Measurements from ENCODE around the gene NIPBL.
"Not testable (repeated sequence)": the region's sequence is repeated elsewhere in the genome, so short reads cannot be mapped to it uniquely, and the experiment has no call there.

The NIPBL gene

DNA sequence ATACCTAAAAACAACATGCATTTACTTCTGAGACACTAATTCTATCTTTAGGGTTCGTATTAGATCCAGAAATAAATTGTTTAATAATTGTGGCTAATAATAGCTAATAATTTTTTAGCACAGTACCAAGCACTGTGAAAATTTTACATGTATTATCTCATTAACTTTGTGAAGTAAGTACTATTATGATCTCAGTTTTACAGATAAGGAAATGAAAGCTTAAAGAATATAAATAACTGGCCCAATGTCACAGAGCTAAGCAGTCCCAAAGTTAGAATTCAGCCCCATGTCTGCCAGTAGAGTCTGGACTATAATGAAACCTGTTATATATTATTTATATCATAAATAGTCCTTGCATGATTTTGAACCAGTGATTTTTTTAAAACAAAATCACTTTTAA lies 163.3 kb downstream of the NIPBL start:
- DNase-seq, result no peak

DNA sequence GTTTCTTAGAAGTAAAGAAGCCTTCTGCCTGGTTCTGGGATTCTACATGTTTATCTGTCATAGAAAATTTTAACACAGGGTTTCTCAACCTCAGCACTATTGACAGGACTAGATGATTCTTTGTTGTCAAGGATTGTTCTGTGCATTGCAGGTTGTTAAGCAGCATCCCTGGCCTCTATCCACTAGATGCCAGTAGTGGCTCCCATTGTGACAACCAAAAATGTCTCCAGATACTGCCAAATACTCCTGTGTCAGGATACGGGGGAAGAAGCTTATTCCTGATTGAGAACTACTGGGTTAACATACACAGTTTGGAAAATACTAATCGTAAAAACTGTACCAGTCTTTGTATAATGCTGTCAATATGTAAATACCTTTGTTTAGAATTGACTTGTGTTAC lies 167.1 kb downstream of the NIPBL start:
- DNase-seq, result no peak

DNA sequence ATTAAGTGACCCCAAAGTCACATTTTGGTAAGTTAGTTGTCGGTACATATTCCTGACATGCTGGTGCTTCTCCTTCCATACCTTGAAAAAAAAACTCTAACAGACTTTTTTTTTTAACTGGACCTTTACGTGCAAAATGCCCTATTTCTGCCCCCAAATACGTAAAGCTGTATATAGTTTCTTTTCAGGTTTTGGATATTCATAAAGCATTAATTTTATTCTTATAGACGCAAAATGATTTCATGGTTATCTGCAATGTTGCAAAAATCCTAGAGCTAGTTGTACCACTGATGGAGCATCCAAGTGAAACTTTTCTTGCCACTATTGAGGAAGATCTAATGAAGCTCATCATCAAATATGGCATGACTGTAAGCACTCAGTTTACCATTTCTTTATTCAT lies 167.6 kb downstream of the NIPBL start:
- DNase-seq, result no peak

DNA sequence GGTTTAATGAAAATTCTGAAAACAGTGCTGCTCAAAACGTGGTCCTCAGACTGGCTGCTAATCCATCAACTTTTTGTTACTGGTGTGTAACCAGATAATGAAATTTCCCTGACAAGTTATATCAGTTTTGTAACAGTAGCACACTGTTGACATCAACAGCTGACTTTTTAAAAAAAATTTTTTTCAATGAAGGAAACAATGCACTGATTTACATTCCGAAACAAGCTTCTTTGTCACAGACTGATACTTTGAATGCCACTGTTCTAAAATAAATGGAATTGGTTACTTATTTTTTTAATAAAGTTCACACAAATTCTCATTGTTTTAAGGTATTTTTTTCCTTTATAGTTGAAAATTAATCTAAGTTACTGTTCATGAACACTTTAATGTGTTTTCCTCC lies 169.1 kb downstream of the NIPBL start:
- DNase-seq, result no peak

DNA sequence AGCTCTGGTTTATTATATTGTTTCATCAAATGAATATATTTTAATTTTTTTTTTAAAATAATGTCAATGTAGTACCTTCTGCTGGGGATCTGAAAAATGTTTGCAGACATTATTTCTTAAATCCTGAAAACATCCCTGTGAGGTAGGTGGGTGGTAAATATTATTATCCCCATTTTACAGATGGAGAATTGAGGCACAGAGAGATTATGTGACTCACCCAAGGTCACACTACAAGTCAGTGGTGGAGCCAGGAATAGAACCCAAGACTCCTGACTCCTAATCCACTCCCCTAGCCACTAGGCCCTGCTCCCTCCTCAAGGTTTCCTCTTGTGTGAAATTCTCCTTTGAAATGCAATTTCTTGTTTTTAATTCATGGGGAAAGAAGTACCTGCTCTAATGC lies 171.4 kb downstream of the NIPBL start:
- no peak for DNase-seq

DNA sequence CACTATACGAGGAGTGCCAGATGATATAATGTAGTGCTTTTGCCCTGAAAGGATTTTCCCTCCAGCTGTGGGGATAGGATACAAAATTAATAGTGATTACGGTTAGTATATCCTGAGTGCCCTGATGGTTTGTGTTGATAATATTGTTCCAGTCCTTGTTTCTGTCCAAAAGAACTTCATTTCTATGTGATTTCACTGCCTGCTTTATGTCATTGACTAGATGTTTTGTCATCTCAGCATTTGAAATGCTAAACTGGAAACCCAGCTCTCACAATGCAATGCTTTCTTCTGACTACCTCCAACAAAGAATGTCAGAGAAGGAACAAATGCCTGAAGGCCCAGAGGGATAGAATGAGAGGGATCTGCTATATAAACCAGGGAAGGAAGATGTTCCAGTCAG lies 177.8 kb downstream of the NIPBL start:
- no peak for DNase-seq

DNA sequence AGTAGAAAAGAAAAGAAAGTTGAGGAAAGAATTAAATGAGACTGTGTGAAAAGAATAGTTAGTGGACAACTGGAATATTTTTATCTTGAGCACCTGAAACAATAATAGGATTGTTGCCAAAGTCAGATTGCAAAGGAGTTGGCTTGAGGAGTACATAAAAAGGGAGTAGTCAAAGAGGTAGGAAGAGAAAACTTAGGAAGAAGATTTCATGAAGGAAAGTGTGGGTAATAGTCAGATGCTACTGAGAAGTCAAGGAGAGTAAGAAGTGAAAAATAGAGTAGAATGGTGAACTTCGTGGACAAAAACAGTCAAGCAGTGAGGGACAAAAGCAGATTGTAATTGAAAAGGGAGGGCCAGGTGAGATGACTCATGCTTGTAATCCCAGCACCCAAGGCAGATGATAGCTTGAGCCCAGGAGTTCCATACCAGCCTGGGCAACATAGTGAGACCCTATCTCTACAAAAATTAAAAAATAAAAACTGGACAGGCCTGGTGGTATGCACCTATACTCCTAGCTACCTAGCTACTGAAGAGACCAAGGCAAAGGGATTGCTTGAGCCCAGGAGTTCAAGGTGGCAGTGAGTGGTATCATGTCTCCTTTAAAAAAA lies 178.9 kb downstream of the NIPBL start:
- DNase-seq, result no peak

DNA sequence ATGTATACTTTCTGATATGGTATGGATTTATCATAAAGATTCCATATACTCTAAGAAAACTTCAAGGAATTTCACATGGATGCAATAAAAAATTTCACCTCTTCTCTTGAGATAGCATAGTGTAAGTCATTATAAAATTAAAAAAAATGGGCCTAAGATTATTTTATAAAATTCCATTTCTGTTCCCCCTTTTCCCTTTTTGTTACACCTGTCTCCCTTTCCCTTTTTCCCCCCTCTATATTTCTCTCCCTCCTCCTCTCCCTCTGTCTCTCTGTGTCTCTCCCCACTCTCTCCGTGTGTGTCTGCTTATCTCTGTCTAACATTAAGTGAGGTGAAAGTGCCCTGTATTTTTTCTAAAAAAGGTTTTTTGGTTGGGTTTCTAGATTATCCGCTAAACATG lies 180.2 kb downstream of the NIPBL start:
- no peak for DNase-seq

DNA sequence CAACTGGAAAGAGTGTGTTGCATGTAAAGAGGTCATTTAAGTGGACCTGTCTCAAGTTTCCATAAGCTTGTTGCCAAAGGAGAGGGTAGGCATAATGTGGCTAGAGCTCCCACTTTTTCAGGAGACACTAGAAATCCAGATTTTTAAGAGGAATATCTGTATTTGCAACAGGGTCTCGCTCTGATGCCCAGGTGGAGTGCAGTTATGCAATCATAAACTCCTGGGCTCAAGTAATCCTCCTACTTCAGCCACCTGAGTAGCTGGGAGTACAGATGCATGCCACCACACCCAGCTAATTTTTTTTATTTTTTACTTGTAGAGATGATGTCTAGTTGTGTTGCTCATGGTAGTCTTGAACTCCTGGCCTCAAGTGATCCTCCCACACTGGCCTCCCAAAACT lies 183.5 kb downstream of the NIPBL start:
- DNase-seq, result no peak

DNA sequence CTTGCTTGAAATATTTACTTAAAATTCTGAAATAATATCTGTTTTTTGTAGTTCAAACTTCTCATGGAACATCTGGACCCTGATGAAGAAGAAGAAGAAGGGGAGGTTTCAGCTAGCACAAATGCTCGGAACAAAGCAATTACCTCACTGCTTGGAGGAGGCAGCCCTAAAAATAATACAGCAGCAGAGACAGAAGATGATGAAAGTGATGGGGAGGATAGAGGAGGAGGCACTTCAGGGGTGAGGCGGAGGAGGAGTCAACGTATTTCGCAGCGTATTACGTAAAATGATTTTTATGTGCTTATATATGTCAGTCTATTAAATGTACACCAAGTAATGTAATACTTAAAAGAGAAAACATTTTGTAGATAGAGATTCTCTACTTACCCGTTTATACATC lies 187.2 kb downstream of the NIPBL start:
- no peak for DNase-seq

DNA sequence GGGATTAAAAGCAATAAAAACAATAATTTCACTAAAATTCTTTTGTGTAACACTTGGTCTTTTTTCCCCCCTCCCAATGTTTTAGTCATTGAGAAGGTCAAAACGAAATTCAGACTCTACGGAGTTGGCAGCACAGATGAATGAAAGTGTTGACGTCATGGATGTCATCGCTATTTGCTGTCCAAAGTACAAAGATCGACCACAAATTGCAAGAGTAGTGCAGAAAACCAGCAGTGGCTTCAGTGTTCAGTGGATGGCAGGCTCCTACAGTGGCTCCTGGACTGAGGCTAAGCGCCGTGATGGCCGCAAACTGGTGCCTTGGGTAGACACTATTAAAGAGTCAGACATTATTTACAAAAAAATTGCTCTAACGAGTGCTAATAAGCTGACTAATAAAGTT lies 187.9 kb downstream of the NIPBL start:
- no peak for DNase-seq

DNA sequence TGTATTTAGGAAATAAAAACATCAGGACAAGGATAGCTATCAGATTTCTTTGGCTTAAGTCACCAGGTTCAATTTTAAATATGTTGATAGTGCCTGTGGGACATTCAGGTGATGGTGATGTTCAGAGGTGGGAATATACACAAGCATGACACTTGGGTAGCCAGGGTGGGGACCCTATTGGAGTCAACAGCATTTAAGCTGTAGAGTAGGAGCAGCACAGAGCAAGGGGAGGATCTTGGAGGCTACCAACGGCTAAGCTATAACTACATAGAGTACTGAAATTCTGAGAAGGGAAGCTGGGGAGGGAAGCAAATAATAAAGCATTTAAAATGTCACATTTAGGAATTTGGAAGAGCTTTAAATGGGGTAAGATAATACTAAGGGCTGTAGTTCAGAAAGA lies 194.9 kb downstream of the NIPBL start:
- DNase-seq, result no peak

DNA sequence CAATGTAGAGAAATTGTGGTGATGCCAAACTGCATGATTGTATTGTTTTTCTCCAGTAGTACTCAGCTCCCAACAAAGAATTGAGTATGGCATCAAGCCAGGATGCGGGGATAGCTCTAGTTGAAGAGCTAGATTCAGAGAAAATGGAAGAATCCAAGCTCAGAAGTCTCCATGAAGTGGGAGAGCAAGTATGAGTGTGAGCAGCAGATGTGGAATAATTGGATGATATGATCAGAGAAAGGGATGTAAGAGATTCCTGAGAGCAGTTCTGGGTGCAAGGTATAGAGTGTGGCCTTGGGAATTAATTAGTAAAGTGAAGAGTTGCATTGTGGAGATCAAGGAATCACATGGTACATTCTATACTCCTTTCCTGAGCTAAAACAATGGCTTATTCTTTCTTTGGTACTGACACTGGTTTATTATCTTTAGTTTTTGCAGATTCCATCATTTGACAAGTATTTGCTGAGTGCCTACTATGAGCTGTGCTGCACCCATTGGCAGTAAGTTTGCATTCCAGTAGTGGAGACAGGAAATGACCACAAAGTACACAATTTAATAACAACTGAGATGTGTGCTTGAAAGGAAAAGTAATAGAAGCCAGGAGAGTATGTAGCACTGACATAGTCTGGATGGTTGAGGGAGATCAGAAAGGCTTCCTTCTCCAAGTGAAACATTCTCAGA lies 195.5 kb downstream of the NIPBL start:
- DNase-seq, result peak; percentile 81

DNA sequence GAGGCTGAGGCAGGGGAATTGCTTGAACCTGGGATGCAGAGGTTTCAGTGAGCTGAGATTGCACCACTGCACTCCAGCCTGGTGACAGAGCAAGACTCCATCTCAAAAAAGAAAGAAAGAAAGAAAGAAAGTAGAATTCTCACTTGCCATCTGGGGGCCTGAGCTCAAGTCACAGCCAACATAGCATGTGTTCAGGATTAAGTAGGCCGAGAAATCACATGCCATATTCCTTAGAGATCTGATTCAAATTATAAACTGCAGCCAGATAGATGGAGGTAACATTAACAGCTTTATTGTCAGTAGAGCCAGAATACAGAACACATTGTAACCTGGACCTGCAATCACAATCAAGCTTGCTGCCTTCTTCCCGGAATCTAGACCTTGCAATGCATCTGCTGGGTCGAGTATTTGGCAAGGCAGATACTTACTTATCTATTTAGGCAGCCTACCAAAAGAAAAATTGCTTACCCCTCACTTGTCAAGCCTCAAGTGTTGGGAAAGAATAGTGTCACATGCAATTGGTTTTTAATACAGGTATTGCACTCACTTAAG lies 198.9 kb downstream of the NIPBL start:
- no peak for DNase-seq

DNA sequence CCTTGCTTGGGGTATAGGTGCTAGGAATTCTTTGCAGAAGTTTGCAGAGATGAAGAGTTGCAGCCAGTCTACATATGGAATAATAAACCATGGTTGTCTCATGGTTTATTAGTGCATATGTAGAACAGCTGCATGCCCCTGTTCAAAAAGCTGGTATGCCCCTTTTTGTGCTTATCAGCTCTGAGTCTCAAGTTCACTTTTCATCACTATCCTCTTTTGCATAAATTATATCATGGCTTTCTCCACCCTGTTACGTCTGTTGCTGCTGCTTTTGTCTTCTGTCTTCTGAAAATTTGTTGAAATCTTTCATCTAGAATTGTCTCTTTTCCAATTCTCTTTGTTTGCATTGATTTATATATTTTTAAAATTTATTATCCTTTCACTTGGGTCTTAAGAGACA lies 200.6 kb downstream of the NIPBL start:
- no peak for DNase-seq

DNA sequence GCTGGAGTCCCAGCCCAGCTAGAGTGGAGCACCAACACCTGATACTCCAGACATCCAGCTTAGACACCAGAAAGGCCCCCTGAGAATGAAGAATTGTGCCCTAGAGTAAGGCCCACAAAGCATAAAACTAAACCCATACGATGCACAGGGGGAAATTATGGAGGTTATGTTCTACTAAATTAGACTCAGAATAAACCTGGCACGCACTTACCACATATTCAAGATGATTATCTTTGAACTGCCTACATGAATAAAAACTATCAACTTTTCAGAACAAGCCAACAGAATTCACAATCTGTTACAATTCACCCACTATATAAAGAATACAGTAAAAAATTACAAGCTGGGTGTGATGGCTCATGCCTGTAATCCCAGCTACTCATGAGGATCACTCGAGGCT lies 204.1 kb downstream of the NIPBL start:
- no peak for DNase-seq

DNA sequence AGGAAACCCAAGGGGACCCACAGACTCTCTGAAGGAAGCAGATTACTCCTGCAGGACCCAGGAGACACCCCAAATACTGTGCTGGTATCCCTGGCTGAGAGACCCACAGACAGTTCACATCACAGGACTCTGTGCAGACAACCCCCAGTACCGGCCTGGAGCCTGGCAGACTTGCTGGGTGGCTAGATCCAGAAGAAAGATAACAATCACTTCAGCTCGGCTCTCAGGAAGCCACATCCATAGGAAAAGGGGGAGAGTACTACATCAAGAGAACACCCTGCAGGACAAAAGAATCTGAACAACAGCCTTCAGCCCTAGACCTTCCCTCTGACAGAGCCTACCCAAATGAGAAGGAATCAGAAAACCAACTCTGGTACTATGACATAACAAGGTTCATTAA lies 206.4 kb downstream of the NIPBL start:
- DNase-seq, result not testable (repeated sequence)

DNA sequence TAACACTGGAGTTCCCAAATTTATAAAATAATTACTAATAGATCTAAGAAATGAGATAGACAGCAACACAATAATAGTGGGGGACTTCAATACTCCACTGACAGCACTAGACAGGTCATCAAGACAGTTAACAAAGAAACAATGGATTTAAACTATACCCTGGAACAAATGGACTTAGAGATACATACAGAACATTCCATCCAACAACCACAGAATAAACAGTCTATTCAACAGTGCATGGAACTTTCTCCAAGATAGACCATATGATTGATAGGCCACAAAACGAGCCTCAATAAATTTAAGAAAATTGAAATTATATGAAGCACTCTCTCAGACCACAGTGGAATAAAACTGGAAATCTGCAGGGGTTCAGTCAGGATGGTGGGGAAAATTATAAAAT lies 209.5 kb downstream of the NIPBL start:
- not testable (repeated sequence) for DNase-seq

DNA sequence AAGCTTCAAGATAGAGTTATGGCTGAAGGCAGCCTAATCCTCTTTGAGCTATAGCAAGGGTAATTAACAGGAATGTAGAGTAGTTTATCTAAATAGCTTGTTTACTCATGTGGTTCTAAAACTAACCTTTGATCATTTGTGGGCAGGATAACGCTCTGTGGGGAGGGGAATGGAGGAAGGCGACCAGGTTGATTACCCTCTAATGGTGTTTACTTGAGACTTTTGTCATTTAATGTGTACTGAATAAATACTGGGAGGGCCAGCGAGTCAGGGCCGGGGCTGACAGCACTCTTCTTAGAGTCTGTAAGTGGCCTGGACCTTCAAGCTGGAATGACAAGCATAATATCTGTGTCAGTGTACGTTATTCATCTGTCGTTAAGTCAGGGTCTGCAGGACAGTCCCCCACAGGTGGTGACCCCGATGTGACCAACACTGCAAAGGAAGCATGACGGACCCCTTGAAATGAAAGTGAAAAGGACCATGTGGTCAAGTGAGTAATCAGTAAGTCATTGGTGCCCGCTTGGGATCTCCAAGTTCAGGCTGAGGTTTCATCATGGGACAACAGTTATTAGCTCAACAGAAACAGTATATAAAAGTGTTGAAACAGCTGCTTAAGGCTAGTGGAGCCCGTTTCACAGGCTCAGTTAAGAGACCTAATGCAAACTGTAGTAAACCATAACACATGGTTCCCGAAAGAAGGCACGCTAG lies 210.1 kb downstream of the NIPBL start:
- DNase-seq, result peak; percentile 60

DNA sequence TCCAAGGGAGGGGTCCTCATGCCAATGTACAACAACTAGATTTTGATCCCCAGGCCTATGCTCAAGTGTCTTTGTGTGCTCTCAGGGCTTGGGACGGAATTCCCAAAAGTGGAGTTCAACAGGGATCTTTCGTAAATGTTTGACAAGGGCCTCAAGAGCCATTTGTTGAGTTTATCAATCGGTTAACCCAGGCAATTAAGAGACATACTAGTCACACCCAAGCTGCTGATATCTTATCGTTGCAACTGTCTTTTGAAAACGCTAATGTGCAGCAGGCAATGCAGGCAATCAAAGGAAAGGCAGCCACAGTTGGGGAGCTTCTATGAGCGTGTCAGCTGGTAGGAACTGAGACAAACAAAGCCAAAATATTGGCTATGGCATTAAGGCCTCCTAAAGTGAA lies 211.4 kb downstream of the NIPBL start:
- DNase-seq, result no peak

DNA sequence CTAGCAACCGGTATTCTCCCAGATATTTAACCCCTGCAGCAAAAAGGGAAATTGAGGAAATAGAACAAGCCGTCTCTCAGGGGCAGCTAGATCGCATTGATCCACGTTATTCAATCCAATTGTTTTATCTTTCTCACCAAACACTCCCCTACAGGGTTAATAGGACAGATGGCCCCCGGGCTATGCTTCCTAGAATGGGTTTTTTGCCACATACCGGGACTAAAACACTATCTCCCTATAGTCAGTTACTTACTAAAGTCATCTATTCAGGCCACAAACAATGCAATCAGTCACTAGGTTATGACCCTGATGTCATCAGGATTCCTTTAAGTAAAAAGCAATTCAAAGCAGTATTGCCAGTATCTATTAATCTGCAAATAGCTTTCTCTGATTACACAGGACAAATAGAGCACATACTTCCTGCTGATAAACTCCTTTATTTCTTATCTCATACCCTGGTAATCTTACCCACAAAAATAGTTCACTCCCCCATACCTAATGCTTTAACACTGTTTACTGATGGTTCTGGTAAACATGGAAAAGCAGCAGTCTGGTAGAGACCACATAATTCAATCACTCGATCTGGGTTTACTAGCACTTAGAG lies 213.7 kb downstream of the NIPBL start:
- no peak for DNase-seq

DNA sequence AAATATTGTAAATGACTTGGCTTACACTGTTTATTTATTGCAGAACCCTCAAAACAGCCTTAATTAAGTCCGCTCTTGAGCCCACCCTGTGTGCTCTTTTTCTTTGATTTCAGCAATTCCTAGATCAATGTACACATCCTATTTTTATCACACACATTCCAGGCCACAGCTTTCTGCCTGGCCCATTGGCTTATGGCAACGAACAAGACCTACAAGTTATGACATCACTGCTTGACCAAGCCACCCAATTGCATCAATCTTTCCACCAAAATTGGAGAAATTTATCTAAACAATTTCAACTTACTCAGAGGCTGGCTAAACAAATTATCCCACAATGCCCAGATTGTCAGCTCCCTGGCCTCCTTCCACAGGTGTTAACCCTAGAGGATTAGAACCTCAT lies 214.2 kb downstream of the NIPBL start:
- no peak for DNase-seq

DNA sequence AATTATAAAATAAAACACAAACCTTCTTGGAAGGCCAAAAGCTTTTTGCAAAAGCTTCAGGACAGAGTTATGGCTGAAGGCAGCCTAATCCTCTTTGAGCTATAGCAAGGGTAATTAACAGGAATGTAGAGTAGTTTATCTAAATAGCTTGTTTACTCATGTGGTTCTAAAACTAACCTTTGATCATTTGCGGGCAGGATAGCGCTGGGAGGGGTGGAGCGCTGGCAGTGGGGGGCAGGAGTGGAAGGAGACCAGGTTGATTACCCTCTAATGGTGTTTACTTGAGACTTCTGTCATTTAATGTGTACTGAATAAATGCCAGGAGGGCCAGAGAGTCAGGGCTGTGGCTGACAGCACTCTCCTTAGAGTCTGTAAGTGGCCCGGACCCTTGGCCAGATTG lies 217.2 kb downstream of the NIPBL start:
- DNase-seq, result not testable (repeated sequence)

DNA sequence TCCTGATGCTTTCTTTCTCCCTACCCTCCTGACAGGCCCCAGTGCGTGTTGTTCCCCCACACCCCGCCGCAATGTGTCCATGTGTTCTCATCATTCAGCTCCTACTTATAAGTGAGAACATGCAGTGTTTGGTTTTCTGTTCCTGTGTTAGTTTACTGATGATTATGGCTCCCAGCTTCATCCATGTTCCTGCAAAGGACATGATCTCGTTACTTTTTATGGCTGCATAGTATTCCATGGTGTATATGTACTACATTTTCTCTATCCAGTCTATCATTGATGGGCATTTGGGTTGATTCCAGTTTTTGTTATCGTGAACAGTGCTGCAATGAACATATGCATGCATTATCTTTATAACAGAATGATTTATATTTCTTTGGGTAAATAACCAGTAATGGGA lies 222.7 kb downstream of the NIPBL start:
- DNase-seq, result not testable (repeated sequence)

Data from EL (cell line).